GM10266 (cell line): ENCODE results near the gene SCRN2.

Experiments used
- DNase-seq: peaks from one replicate; pipeline ENCODE4 v3.0.0; 2012; ENCODE audit errors: extremely low spot score
- TF ChIP-seq, protein P1 (sequence below): IDR thresholded peaks from 2 replicates; pipeline ENCODE4 v1.5.1; 2012; ENCODE audit warnings: mild to moderate bottlenecking, low read depth; ENCODE audit not compliant: control insufficient read depth, insufficient read depth; ENCODE audit errors: missing control alignments

The SCRN2 gene

DNA sequence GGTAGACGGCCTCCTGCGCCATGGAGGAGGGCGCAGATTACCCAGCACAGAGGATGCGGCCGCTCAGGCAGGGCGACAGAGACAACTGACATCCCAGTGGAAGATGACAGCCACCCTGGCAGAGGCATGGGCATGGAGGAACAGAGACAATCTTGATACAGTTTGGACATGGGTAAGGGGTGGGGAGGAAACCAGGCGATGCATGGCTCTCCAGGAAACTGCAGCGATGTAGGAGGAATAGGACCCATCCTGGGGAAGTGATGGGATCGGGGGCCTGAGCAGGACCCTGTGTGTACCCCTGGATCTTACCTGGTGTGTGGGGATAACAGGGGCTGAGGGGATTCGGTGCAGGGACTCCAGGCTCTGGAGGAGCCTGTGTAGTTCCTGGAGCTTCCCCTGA is 24.1 kb downstream of the SCRN2 start:
- TF ChIP-seq, protein P1, sequence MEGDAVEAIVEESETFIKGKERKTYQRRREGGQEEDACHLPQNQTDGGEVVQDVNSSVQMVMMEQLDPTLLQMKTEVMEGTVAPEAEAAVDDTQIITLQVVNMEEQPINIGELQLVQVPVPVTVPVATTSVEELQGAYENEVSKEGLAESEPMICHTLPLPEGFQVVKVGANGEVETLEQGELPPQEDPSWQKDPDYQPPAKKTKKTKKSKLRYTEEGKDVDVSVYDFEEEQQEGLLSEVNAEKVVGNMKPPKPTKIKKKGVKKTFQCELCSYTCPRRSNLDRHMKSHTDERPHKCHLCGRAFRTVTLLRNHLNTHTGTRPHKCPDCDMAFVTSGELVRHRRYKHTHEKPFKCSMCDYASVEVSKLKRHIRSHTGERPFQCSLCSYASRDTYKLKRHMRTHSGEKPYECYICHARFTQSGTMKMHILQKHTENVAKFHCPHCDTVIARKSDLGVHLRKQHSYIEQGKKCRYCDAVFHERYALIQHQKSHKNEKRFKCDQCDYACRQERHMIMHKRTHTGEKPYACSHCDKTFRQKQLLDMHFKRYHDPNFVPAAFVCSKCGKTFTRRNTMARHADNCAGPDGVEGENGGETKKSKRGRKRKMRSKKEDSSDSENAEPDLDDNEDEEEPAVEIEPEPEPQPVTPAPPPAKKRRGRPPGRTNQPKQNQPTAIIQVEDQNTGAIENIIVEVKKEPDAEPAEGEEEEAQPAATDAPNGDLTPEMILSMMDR = no peak
- no peak for DNase-seq

GRCh38 chr17:47816111-47816735 is 24.9 kb downstream of the SCRN2 start:
- no peak for DNase-seq
- TF ChIP-seq, protein P1 = no peak

DNA sequence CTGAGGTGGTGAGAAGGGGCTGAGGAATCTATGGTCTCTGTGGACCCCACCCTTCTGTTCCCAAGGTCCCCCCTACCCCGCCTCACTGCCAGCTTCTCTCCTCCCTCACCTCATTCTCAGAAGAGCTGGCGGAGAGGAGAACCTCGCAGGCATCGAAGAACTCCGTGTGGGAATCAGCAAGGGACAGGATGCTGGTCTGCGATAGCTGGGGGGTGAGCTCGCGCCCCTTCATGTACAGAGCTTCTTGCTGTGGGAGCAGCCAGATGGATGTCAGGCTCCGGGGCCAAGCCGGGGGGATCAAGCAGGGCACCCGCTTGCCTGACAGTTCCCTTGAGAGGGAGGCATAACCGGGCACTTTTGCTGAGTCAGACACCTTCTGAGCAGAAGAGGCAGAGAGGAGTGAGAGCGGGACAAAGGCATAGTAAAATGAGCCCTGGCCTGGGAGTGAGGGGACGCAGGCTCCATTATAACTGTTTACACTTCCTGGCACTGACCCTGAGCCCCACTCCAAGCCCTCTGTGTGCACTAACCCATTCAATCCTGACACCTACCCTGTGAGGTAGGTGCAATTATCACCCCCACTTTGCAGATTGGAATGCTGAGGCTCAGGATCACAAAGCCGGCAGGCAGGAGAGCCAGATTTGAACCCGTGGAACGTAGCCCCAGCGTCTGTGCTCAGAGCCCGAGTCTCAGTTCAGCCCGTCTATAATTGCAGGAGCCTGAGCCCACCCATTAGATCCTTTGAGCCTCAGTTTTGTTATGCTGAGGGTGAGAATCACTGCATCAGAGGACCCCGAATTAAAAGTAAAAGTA is 25.8 kb downstream of the SCRN2 start:
- TF ChIP-seq, protein P1 = no peak
- DNase-seq = no peak

DNA sequence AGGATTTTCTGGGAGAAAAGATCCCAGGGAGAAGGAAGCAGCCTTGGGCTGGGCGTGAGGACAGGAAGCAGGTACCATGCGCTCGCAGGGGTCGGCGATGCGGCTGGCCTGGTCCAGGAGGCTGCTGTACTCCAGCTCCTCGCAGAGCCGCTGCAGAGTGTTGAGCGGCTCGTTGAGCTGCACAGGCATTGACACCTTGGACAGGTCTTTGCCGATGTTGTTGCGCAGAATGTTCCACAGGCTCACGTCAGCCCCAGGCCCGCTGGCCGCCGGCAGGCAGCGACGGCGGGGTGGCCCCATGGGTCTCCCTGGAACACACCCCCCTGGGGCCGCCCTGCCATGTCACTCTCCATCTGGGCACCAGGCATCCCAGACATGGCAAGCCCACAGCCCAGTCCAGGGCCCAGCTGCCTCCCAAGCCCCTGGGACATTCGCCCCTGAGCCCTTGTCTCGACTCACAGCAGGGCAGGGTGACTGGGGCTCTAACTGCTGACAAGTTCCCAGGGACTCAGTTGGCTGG is 27.5 kb downstream of the SCRN2 start:
- TF ChIP-seq, protein P1 = no peak
- DNase-seq = no peak

- TF ChIP-seq, protein P1 = no peak
- no peak for DNase-seq
Measured at GRCh38 chr17:47813077-47813476, 28.0 kb downstream of the SCRN2 start.

DNA sequence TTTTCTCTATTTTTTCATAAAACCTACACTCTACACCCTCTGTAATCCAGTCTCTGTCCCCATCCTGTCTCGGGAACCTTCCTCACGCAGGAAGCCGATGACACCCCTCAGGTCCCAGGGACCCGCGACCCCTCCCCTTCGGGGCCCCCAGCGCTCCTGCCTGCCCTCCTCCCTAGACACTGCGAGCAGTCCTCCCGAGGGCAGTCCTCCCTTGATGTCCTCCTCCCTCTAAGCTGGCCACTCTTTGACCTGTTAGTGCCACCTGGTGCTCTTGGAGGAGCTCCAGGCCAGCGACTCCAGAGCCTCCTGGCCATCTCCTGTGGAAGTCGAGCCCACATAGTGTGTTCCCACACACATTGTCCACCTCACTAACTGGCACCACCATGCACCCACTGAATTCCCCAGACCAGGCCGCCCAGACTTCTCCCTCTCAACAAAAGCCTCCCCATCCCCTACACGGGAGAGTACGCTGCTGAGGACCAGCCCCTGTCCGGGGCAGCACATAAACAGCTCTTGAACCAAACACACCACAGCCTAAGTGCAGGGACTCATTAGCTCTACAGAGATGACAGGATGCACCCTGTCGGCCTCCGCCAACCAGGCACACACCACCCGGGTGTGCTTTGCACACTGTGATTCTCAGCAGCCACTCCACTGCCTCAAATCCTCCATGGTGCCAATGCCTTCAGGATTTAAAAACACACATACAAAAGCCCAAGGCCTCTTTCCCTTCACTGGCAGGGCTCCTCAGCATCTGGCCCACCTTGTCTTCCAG is 28.7 kb downstream of the SCRN2 start:
- DNase-seq = no peak
- TF ChIP-seq, protein P1 = no peak
